Activated CD4-positive, alpha-beta memory T cell treated with anti-CD3 and anti-CD28 coated beads for 36 hours (primary cell): ENCODE results near the gene KLHL2. TPM values are rescaled to one million over a fixed set of nuclear protein-coding genes. Genes with fewer than 3 reads are reported as not detected.
A peak's percentile ranks its signal among the peaks of the same experiment; 100 is the strongest.

Experiments used
- CTCF ChIA-PET: fragments of 350-600 bp; sonication (Branson Sonifier 250); formaldehyde crosslinking; loops from one replicate; lab custom pipeline; 2021; ENCODE audit warnings: antibody characterized with exemption, inconsistent platforms; lab: Charles Lee
- POLR2A ChIA-PET: fragments of 350-600 bp; sonication (Branson Sonifier 250); formaldehyde crosslinking; loops from one replicate; lab custom pipeline; 2021; ENCODE audit warnings: antibody characterized with exemption; lab: Charles Lee
- DNase-seq: peaks from one replicate; pipeline ENCODE4 v3.0.0-alpha.2; 2020
- H3K27ac Mint-ChIP-seq: one replicate; pipeline ENCODE4 v1.8.0; 2021; ENCODE audit warnings: mixed read lengths
- H3K27me3 Mint-ChIP-seq: one replicate; pipeline ENCODE4 v1.8.0; 2021; ENCODE audit warnings: mixed read lengths
- H3K36me3 Mint-ChIP-seq: one replicate; pipeline ENCODE4 v1.8.0; 2021; ENCODE audit warnings: mixed read lengths
- H3K4me1 Mint-ChIP-seq: one replicate; pipeline ENCODE4 v1.8.0; 2021; ENCODE audit warnings: low read depth, mixed read lengths
- H3K4me3 Mint-ChIP-seq: one replicate; pipeline ENCODE4 v1.8.0; 2021; ENCODE audit warnings: mild to moderate bottlenecking, mixed read lengths
- H3K9me3 Mint-ChIP-seq: one replicate; pipeline ENCODE4 v1.8.0; 2021; ENCODE audit warnings: mixed read lengths
- intact Hi-C: fragments of 100-400 bp; cut with micrococcal nuclease; formaldehyde crosslinking; loops from one replicate; pipeline ENCODE4 v1.15.1; 2023
- total RNA-seq, 2 experiments: library from RNA; stranded (reverse); gene quantifications; one replicate each; pipeline ENCODE4 v1.2.3, GENCODE V29; 2021

KLHL2 gene
- total RNA-seq, 2 experiments from 2014 or later: 25.0 to 26.0 TPM

DNA sequence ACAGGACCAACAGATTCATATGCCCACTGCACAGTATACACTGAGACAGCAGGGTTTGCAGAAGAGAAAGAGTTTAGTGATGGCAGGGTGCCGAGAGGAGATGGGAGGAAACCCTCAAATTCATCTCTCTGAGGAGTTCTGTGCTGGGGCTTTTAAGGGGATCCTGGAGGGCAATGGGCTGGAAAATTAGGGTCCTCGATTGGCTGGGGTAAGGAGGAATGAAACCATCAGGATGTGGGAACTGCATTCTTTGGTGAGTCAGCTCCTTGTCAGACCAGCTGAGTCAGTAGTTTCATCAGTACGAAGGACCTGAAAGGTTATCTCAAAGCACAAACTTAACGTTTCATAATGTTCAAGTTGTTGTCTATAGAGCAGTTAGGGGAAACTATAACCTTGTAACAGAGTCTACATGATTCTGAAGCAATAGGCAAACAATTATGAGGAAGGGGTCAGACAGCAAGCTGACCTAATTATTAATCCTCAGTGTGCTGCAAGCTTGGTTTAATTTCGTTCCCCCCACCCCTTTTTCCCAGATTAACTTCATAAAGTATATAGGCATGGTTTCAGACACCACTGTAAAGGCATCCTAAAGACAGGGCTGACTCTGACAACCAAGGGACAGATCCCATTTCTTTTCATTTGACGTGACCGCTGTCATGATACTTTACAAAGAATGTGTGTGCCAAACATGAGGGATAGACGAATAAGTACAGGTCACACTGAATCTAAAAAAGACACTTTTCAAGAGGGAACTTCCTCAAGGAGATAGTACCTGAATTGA, 118.6 kb downstream of the KLHL2 start:
- DNase-seq: peak; percentile 32
- Mint-ChIP-seq H3K36me3 (peaks cover 10% of the 10 kb centered on the region), H3K4me1 (peaks cover 21% of the 10 kb centered on the region), H3K4me3 (peak overlapping the region; percentile 9), H3K27ac (peak overlapping the region; percentile 77), H3K9me3 (no peaks in the 10 kb centered on the region), H3K27me3 (no peaks in the 10 kb centered on the region)
- intact Hi-C loops: loop anchor here (2.0 kb wide), 3 partner anchors 77 to 369 kb away; no protein-coding TSS in a partner anchor
- POLR2A ChIA-PET: no interaction called here
- CTCF ChIA-PET: interaction anchor here (0.6 to 1.9 kb wide), 3 partner anchors 136 to 213 kb away, joined by 3 to 12 read pairs (median 8); partner anchors contain the start of gene TMEM192

DNA sequence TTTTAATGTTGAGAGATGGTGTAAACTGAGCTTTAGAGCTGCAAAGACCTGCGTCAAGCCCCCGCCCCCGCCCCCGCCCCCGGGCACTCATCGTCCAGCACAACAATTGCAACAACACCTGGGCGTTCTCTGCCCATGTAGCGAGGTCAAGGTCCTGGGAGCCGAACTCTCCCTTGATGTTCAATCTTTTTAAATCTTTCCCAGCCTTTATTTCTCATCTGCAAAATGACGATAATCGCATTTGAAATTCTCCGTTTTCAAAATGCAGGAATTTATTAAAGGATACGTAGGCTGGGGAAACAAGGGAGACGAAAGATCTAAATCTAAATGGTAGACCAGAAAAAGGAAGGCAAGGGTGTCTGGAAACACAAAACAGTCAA, 119.5 kb downstream of the KLHL2 start:
- H3K27me3 Mint-ChIP-seq: no peaks in the 10 kb centered on the region
- peaks cover 18% of the 10 kb centered on the region for H3K36me3 Mint-ChIP-seq
- POLR2A ChIA-PET: interaction anchor here (1.0 kb wide), 2 partner anchors 119 to 136 kb away, joined by 3 to 4 read pairs; partner anchors contain the start of gene KLHL2
- peak; percentile 44 for DNase-seq
- no peaks in the 10 kb centered on the region for H3K9me3 Mint-ChIP-seq
- intact Hi-C loops: loop anchor here (1.0 to 2.0 kb wide), 6 partner anchors 25 to 370 kb away; partner anchors contain the start of genes KLHL2 and TMEM192
- H3K4me1 Mint-ChIP-seq: peaks cover 30% of the 10 kb centered on the region
- H3K4me3 Mint-ChIP-seq: no peak overlapping the region
- no peak overlapping the region for H3K27ac Mint-ChIP-seq
- CTCF ChIA-PET: interaction anchor here (1.6 to 2.1 kb wide), 3 partner anchors 52 to 214 kb away, joined by 8 to 12 read pairs (median 8); partner anchors contain the start of genes CPE and TMEM192

GRCh38 chr4:165327211-165328100, 120.1 kb downstream of the KLHL2 start, which contains the start of gene MSMO1:
MSMO1 (plus strand) TSS chr4:165327669; CDS start chr4:165333371, 5,702 bp downstream.
- H3K36me3 Mint-ChIP-seq: peaks cover 23% of the 10 kb centered on the region
- ChIA-PET POLR2A (interaction anchor here (1.0 kb wide), 2 partner anchors 120 to 137 kb away, joined by 3 to 4 read pairs; partner anchors contain the start of gene KLHL2), CTCF (interaction anchor here (0.7 to 2.1 kb wide), 4 partner anchors 18 to 215 kb away, joined by 3 to 12 read pairs (median 8); partner anchors contain the start of genes CPE and TMEM192)
- peaks cover 37% of the 10 kb centered on the region for H3K4me1 Mint-ChIP-seq
- no peak within 1 kb of the TSS for H3K4me3 Mint-ChIP-seq
- intact Hi-C loops: loop anchor here (1.0 to 2.0 kb wide), 6 partner anchors 25 to 371 kb away; partner anchors contain the start of genes KLHL2 and TMEM192
- no peak within 1 kb of the TSS for H3K27ac Mint-ChIP-seq
- H3K27me3 Mint-ChIP-seq: no peaks in the 10 kb centered on the region
- DNase-seq: peak; percentile 99
- H3K9me3 Mint-ChIP-seq: no peaks in the 10 kb centered on the region

- Mint-ChIP-seq H3K27me3 (no peaks in the 10 kb centered on the region), H3K36me3 (peaks cover 26% of the 10 kb centered on the region), H3K4me3 (no peak overlapping the region), H3K27ac (no peak overlapping the region), H3K9me3 (no peaks in the 10 kb centered on the region), H3K4me1 (peaks cover 40% of the 10 kb centered on the region)
- intact Hi-C loops: no loop called here
- DNase-seq: no peak
- POLR2A ChIA-PET: interaction anchor here (1.0 kb wide), 1 partner anchor 121 kb away, joined by 4 read pairs; the partner anchor contains the start of gene KLHL2
- CTCF ChIA-PET: interaction anchor here (0.6 to 2.1 kb wide), 3 partner anchors 51 to 215 kb away, joined by 3 to 8 read pairs (median 4); partner anchors contain the start of genes CPE and TMEM192
Measured at GRCh38 chr4:165328101-165328425, 120.7 kb downstream of the KLHL2 start.

DNA sequence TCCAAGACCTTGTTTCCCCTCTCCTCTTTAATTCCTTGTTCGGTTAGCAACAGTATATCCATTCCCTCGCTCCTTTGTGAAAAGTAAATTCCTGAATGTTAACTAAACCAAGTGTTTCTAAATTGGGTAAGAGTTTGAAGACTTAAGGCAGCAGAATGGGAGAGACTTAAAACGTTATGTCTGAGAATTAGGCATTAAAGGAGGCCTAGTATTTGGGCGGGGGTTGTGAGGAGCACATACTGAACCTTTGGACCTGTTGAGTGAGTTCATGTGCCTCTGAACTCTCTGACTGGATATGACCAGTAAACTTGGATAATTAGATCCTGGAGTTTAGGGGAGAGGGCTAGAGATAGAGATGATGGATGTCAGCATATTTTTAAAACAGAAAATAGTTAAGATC, 121.3 kb downstream of the KLHL2 start:
- no peak overlapping the region for H3K4me3 Mint-ChIP-seq
- no peak for DNase-seq
- H3K9me3 Mint-ChIP-seq: no peaks in the 10 kb centered on the region
- H3K4me1 Mint-ChIP-seq: peaks cover 40% of the 10 kb centered on the region
- CTCF ChIA-PET: interaction anchor here (0.6 to 1.0 kb wide), 2 partner anchors 135 to 216 kb away, joined by 3 to 4 read pairs; partner anchors contain the start of gene TMEM192
- POLR2A ChIA-PET: no interaction called here
- peaks cover 26% of the 10 kb centered on the region for H3K36me3 Mint-ChIP-seq
- no peak overlapping the region for H3K27ac Mint-ChIP-seq
- intact Hi-C loops: no loop called here
- no peaks in the 10 kb centered on the region for H3K27me3 Mint-ChIP-seq

- intact Hi-C loops: no loop called here
- Mint-ChIP-seq H3K9me3 (no peaks in the 10 kb centered on the region), H3K4me3 (peak overlapping the region; percentile 42), H3K36me3 (peaks cover 37% of the 10 kb centered on the region), H3K27me3 (no peaks in the 10 kb centered on the region), H3K27ac (peak overlapping the region; percentile 68), H3K4me1 (peaks cover 46% of the 10 kb centered on the region)
- DNase-seq: no peak
- ChIA-PET CTCF (interaction anchor here (0.6 to 2.2 kb wide), 3 partner anchors 13 to 217 kb away, joined by 3 to 8 read pairs (median 7); partner anchors contain the start of gene TMEM192), POLR2A (no interaction called here)
Measured at GRCh38 chr4:165330071-165330470, 122.7 kb downstream of the KLHL2 start.

DNA sequence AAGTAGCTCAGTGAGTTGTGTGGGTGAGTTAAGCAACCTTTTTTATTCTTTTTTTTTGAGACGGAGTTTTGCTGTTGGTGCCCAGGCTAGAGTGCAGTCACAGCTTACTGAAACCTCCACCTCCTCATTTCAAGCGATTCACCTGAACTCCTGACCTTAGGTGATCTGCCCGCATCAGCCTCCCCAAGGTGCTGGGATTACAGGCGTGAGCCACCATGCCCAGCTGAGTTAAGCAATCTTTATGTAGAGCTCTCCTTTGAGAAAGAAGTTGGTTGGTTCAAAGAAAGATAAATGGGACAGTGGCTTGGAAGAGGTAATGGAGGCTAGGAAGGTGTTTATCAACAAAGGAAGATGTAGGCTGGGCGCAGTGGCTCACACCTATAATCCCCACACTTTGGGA, 123.3 kb downstream of the KLHL2 start:
- peak overlapping the region; percentile 68 for H3K27ac Mint-ChIP-seq
- peaks cover 42% of the 10 kb centered on the region for H3K36me3 Mint-ChIP-seq
- peak; percentile 34 for DNase-seq
- ChIA-PET CTCF (interaction anchor here (0.6 to 2.2 kb wide), 4 partner anchors 13 to 218 kb away, joined by 3 to 8 read pairs (median 5); partner anchors contain the start of gene TMEM192), POLR2A (no interaction called here)
- H3K4me3 Mint-ChIP-seq: peak overlapping the region; percentile 42
- intact Hi-C loops: loop anchor here (1.0 kb wide), 1 partner anchor 199 kb away; no protein-coding TSS in a partner anchor
- peaks cover 46% of the 10 kb centered on the region for H3K4me1 Mint-ChIP-seq
- no peaks in the 10 kb centered on the region for H3K9me3 Mint-ChIP-seq
- no peaks in the 10 kb centered on the region for H3K27me3 Mint-ChIP-seq

- peaks cover 39% of the 10 kb centered on the region for H3K4me1 Mint-ChIP-seq
- no peak for DNase-seq
- H3K36me3 Mint-ChIP-seq: peaks cover 42% of the 10 kb centered on the region
- intact Hi-C loops: loop anchor here (1.0 kb wide), 1 partner anchor 200 kb away; no protein-coding TSS in a partner anchor
- H3K9me3 Mint-ChIP-seq: no peaks in the 10 kb centered on the region
- H3K4me3 Mint-ChIP-seq: peak overlapping the region; percentile 27
- ChIA-PET CTCF (interaction anchor here (1.1 to 2.2 kb wide), 2 partner anchors 128 to 200 kb away, joined by 3 to 8 read pairs; no protein-coding TSS in a partner anchor), POLR2A (no interaction called here)
- no peaks in the 10 kb centered on the region for H3K27me3 Mint-ChIP-seq
- H3K27ac Mint-ChIP-seq: peak overlapping the region; percentile 68
Measured at GRCh38 chr4:165331359-165331758, 124.0 kb downstream of the KLHL2 start.

- H3K4me3 Mint-ChIP-seq: no peak overlapping the region
- no peaks in the 10 kb centered on the region for H3K27me3 Mint-ChIP-seq
- CTCF ChIA-PET: interaction anchor here (1.1 to 2.2 kb wide), 2 partner anchors 128 to 200 kb away, joined by 3 to 8 read pairs; no protein-coding TSS in a partner anchor
- peaks cover 44% of the 10 kb centered on the region for H3K36me3 Mint-ChIP-seq
- intact Hi-C loops: loop anchor here (1.0 kb wide), 1 partner anchor 201 kb away; no protein-coding TSS in a partner anchor
- POLR2A ChIA-PET: no interaction called here
- H3K9me3 Mint-ChIP-seq: no peaks in the 10 kb centered on the region
- peaks cover 38% of the 10 kb centered on the region for H3K4me1 Mint-ChIP-seq
- no peak for DNase-seq
- H3K27ac Mint-ChIP-seq: no peak overlapping the region
Measured at GRCh38 chr4:165331823-165332222, 124.5 kb downstream of the KLHL2 start.

DNA sequence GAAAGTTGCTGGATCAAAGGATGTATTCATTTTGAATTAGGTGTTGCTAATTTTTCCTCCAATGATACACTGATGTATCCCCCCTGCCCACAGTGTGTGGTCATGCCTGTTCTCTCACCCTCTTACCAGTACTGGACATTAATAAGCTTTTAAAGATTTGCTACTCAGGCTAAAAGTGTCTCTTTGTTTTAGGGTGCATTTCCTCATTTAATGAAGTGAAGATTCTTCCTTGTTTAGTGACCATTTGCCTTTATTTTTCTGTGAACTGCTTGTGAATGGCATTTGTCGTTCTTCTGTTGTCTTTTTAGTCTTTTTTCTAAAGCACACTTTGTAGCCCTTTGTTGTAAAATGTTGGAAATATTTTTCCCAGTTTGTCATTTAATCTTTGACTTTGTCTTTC, 125.1 kb downstream of the KLHL2 start:
- Mint-ChIP-seq H3K27me3 (no peaks in the 10 kb centered on the region), H3K4me1 (peaks cover 38% of the 10 kb centered on the region), H3K4me3 (no peak overlapping the region), H3K9me3 (no peaks in the 10 kb centered on the region), H3K36me3 (peaks cover 49% of the 10 kb centered on the region), H3K27ac (no peak overlapping the region)
- ChIA-PET CTCF (interaction anchor here (1.0 to 1.5 kb wide), 3 partner anchors 12 to 220 kb away, joined by 3 to 5 read pairs (median 3); partner anchors contain the start of gene TMEM192), POLR2A (no interaction called here)
- intact Hi-C loops: no loop called here
- DNase-seq: no peak

DNA sequence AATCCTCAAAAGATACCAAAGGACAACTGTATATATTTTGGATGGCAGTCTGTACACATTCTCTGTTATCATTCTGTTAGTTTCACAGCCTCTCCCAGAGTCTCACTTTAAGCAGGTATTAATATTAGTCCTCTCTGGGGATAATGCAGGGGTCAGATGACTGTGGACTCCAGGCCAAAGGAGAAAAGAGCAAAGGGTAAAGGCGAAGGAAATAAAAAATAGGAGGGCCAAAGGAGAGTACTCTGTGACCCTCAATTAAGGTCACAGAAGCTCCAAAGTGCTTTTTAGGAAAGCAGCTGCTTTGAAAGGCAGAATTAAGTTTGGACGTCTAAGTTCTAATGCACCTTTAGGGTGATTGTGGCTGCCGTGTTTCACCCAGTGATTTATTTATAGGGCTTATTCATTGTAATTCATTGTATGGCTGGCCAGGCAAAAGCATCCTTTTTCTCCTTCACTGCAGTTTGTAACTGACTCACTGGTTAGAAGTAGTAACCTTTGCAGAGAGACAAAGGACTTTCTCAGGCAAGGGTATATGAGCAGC, 127.9 kb downstream of the KLHL2 start:
- Mint-ChIP-seq H3K9me3 (no peaks in the 10 kb centered on the region), H3K27me3 (no peaks in the 10 kb centered on the region), H3K27ac (no peak overlapping the region), H3K36me3 (peaks cover 59% of the 10 kb centered on the region), H3K4me3 (no peak overlapping the region), H3K4me1 (peaks cover 36% of the 10 kb centered on the region)
- POLR2A ChIA-PET: no interaction called here
- CTCF ChIA-PET: no interaction called here
- DNase-seq: no peak
- intact Hi-C loops: no loop called here
